AG08395 (cell line): ENCODE measurements around the gene HAUS7.

Experiments used
- DNase-seq: peaks from one replicate; pipeline ENCODE4 v3.0.0; 2012; ENCODE audit warnings: mixed read lengths, low spot score

The HAUS7 gene

DNA sequence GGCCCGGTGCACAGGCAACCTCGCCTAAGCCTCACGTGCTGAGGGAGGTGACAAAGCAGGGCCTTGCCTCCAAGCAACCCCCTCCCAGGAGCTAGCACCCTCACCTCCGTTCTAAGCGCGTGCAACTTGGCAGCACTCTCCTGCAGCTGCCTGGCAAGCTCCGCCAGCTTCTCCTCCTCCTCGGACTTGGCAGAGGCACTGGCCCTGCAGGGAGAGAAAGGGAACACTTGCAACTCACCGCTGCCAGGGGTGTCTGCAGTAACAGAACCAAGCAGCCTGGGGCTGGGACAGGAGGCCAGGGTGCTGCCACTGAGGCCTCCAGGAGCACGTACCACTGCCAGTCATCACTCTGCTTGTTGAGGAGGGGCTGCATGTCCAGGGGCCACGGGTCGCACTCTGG, 14.2 kb downstream of the HAUS7 start:
- DNase-seq: no peak

DNA sequence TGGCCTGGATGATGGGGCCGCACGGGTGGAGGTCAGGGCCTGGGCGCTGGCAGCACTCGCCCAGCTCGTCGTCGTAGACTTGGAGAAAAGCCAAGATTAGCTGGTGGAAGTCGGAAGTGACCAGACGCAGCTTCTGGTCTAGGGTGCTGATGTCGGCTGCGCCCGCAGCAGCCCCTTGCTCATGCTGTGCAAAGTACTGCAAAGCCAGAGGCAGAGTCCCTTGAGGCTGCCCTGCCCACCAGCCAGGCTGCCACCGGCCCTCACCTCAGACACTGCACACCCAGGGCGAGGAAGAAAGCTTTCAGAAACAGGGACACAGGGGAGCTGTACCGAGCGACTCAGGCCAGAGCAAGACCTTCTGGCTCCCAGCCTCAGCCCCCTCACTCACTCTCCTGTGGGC, 14.8 kb downstream of the HAUS7 start:
- no peak for DNase-seq

GRCh38 chrX:153454901-153455550, 15.3 kb downstream of the HAUS7 start:
- no peak for DNase-seq

DNA sequence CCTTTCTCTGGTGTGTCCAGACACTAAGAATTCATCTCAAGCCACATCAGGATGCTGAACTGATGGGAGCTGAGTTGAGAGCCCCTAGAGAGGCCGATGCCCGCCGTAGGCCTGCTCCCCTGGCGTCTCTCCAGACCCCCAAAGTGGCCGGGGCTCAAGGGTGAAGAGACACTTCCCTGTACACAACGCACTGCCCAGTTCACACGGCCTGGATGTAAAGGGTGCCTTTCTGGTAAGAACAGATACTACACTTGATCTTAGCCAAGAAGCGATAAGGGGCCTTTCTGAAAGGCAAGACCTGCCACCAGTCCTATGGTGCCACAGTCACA, 19.5 kb downstream of the HAUS7 start:
- DNase-seq: no peak

DNA sequence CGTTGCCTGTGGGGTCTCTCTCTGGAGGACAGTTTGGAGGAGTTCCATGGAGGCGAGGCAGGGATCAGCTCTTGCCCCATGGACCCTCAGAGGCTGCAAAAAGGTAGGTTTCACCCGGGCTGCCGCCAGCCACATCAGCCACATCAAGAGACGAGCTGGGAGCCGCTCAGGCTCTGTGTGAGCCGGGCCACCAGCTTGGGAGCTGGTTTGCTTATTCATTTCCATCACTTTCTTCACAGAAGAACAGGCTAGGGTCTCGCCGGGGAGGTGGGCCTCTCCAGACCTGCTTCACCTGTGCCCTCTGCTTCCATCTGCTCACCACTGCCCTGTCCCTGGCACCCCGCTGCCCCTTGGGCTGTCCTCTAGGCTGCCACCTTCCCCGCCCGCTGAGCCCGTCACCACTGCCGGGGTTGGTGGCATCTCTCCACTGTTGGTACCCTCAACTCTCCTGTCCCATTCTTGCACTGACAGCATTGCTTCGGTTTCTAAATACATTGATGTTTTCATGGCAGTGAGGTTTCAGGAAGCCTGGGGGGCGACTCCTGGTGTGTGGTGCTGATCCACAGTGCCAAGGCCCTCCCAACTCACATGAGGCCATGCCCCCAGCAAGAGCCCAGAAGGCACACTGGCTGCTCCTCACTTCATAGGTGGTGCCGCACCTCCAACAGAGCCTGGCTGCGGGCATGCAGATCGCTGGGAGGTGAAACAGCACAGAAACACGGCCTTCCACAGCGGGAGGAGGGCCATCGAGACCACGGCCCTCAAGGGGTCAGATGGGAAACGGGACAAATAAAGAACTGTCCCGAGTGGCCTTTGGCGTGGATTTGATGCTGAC, 20.0 kb downstream of the HAUS7 start:
- no peak for DNase-seq

DNA sequence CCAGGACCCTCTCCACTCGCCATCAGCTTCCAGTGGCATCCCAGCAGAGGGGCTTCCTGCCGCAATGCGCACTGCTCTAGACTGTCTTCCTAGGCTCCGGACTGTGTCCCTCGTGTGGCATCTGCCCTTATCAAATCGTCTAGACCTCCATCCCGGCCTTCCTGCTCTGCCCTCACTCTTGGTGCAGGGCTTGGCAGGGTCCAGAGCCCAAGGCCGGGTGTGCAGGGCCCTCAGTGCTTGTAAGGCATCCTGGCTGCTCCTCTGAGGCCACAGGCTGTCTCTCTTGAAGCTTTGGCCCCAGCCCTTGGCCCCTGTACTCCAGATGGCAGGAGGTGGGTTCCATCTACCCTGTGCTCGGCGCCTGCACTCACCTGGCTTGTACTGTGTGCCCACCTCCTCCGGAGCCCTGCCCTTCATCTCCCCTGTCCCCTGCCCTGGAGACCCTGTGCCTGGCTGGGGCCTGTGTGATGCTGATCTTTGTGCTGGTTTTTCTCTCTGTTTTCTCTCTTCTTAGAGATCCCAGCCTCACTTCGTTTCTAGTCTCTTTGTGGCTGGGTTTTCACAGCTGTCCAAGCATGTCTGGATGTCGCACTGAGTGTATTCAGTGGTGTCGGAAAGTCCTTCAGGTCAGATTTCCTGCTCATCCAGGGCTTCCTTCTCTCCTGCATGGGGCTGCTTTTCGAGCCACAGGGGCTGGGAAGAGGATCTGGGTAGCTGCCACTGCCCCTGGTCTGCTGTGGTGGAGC, 20.8 kb downstream of the HAUS7 start:
- DNase-seq: no peak

DNA sequence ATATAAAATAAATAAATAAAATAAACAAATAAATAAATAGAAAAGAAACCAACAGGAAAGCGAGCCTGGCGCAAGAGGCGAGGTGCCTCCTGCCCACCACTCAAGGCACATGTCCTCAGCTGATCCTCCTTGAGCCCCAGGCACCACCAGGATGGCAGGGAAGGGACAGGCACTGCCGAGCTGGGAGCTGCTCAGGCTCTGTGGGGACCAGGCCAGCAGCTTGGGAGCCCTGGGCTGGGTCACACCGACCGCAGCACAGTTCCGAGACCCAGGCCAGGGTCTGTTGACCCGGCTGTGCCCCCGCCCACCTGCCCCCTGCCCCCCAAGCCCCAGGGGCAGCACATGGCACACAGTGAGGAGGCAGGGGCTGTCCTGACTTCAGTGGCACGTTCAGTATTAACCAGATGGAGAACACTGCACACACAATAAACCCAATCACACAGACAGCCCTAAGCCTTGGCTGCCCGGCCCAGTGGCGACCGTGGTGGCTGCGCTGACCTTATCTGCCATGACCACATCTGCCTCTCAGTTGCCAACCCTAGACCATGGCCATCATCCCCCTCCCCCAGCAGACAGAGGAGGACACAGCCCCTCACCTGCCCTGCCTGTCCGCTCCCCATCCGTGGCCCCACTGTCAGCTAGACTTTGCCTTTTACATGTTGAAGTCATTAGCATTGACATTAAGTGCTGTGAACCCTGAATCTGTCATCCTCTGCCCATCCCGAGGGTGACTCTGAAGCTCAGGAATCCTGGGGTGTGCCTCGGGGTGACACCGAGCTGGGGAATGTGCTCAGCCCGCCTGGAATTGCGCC, 21.6 kb downstream of the HAUS7 start:
- DNase-seq: no peak

DNA sequence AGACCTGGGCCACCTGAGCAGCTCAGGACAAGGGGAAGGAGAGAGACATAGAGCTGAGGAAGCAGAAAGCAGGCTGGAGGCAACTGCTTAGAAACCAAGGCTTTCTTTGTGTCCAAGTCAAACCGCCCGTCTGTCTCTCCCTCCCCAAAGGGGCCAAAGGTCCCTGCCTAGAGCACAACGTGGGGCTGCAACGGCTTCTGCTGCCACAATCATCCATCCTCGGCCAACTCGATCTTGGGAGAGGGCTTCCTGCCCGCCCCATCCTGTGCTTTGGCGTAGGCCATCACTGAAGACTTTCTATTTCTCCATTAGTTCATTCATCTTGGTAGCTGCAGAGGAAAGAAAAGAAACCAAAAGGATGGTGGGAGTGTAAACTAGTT, 22.8 kb downstream of the HAUS7 start:
- no peak for DNase-seq

- DNase-seq: no peak
These were observed 23.3 kb downstream of the HAUS7 start for GRCh38 chrX:153446950-153447580.

- no peak for DNase-seq
These were observed 23.8 kb downstream of the HAUS7 start for GRCh38 chrX:153446636-153446936.

DNA sequence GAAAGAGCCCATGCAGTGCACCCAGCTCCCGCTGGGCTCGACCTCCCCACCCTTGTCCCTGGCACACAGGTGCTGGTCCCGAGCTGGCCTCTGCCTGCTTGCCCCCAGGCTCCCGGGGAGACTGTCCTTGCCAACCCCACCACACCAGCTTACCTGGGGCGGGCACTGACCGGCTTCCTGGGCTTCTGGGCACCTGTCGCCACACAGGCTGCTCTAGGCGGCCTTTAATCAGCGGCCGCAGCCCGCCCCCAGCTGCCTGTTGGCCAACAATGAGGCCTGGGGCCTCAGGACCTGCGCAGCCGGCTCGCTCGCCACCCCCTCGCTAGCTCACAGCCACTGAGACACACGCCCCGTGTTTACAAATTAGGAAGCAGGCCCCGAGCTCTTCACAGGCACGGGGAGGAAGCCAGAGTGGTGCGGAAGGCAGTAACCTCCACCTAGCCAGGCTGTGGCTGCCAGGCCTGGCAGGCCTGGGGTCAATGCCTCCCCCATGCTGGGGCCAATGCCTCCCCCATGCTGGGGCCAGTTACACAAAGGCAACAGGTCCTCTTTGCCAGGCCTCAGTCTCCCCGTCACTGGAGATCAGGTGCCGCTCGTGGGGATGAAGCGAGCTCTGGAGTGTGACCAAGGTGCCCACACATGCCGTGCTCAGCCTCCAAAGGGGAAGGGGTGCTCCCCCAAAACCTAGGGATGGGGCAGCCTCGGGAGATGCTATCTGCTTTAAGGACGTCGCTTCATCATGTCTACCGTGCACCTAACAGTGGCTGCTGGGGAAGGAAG, 24.3 kb downstream of the HAUS7 start, which contains the start of gene TREX2:
TREX2 (minus strand) TSS at position 201 of the 780 bp plus-strand sequence. CDS start 626 bp downstream, outside the sequence.
- DNase-seq: no peak

GRCh38 chrX:153445106-153445855, 25.1 kb downstream of the HAUS7 start:
- no peak for DNase-seq

GRCh38 chrX:153444333-153445011, 25.9 kb downstream of the HAUS7 start:
- DNase-seq: no peak

- DNase-seq: no peak
These were observed 26.7 kb downstream of the HAUS7 start for GRCh38 chrX:153443476-153444332.

DNA sequence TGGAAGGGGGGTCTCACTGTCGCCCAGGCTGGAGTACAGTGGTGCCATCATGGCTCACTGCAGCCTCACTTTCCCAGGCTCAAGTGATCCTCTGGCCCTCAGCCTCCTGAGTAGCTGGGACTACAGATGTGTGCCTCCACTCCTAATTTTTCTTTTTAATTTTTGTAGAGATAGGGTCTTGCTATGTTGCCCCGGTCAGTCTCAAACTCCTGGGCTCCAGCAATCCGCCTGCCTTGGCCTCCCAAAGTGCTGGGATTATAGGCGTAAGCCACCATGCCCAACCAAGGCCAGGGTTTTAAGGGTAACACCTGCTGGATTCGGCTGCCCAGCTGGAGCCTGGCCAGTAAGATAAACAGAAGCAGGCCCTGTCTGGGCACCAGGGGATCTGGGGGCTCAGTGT, 27.9 kb downstream of the HAUS7 start:
- no peak for DNase-seq

- no peak for DNase-seq
These were observed 28.4 kb downstream of the HAUS7 start for GRCh38 chrX:153441981-153442380.

- no peak for DNase-seq
These were observed 29.1 kb downstream of the HAUS7 start for GRCh38 chrX:153441296-153441695.

- DNase-seq: no peak
These were observed 29.7 kb downstream of the HAUS7 start for GRCh38 chrX:153440556-153441135.
